Femur (tissue), 1 donor: Measurements from ENCODE around the gene EPS8L1.
"Not testable (repeated sequence)": the region's sequence is repeated elsewhere in the genome, so short reads cannot be mapped to it uniquely, and the experiment has no call there.

Source experiments
- DNase-seq: peaks from one replicate; pipeline ENCODE4 v3.0.0-alpha.2; 2017

Gene EPS8L1

DNA sequence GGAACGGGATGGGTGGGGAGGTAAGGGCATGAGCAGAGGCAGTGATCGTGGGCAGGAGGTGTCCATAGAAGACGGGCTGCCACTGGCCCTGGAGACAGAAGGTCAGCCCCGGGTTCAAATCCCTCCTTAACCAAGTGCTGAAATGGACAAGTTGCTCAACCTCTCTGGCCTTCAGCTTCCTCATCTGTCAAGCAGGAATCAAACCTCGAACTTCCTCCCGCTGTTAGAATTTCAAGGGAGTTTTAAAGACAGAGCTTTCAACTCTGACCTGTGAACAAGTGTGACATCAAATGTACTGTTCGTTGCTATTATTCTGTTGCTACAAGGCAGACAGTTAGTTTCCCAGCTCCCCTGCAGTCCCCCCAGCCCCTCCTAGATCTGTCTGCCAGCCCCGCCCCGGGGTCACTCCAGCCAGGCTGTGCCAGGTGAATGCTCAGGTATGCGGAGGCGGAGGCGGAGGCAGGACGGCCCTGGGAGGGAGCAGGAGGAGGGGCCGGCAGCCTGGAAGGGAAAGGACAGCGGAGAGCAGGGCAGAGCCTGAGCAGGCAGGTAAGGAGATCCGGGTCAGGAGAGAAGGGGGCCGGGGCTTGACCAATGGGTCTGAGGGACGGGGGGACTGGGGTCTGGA, at the start of gene EPS8L1:
TSS of gene EPS8L1 (plus strand) at position 499 of the 628 bp plus-strand sequence. CDS start 576 bp downstream, outside the sequence.
- no peak for DNase-seq

DNA sequence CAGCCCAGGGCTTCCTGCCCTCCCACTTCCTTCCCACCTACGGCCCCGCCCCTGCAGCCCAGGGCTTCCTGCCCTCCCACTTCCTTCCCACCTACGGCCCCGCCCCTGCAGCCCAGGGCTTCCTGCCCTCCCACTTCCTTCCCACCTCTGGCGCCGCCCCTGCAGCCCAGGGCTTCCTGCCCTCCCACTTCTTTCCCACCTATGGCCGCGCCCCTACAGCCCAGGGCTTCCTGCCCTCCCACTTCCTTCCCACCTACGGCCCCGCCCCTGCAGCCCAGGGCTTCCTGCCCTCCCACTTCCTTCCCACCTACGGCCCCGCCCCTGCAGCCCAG, 48.6 kb upstream of the EPS8L1 start:
- not testable (repeated sequence) for DNase-seq

DNA sequence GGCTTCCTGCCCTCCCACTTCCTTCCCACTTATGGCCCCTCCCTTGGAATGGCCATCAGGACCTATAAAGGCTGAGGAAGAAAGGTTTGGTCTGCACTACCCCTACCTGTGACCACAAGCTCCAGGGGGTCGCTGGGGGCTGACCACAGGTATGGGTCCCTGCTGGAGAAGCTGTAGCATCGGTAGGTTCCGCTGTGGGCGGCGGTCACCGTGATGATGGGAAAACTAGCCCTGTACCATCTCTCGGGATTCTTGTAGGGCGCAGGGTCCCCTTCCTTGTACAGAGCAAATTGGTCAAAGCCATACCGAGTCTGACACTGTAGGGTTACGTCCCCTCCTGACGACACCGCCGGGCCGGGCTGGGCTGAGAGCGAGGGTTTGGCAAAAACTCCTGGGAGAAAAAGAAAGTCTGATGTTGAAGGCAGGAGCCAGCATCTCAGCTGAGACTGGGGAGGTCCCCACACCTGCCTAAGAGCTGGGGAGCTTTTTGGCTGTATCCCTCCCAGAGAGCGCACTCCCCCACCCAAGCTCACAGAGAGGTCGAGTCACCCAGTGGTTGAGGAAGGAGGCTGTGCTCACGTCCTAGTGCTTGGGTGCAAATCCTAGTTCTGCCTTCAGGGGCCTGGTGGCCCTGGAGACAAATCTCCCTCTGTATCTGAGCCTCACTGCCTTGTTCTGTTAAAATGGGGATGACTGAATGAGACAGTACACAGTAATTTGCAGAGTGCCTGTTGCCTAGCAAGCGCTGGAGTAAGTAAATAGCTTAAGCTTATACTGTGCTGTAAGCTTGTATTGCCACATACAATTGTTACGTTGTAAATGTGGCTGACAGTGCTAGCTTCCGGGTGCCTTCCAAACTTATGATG, 48.0 kb upstream of the EPS8L1 start:
- no peak for DNase-seq

DNA sequence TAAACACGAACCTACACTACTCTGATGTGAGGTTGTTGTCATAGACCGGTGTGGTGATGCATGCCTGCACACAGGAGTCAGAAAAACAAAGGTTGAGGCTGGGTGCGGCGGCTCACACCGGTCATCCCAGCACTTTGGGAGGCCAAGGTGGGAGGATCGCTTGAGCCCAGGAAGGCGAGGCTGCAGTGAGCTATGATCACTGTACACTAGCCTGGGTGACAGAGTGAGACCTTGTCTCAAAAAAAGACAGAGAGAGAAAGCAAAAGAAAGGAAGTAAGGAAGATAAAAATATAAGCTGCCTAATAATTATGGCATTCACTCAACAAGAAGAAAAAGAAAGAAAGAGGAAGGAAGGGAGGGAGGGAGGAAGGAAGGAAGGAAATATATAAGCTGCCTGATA, 46.9 kb upstream of the EPS8L1 start:
- DNase-seq: no peak

DNA sequence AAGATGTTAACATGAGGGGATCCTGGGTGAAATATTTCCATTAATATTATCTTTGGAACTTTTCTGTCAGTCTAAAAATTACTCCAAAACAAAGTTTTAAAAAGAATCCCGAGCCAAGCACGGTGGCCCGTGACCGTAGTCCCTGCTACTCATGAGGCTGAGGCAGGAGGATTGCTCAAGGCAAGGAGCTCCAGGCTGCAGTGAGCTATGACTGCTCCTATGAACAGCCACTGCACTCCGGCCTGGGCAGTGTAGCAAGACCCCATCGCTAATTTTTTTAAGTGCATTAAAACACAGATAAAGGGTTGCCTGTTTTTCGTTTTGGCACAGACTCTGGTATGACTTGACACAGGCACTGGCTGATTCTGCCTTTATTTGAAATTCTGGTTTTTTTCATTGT, 44.5 kb upstream of the EPS8L1 start:
- DNase-seq: no peak

DNA sequence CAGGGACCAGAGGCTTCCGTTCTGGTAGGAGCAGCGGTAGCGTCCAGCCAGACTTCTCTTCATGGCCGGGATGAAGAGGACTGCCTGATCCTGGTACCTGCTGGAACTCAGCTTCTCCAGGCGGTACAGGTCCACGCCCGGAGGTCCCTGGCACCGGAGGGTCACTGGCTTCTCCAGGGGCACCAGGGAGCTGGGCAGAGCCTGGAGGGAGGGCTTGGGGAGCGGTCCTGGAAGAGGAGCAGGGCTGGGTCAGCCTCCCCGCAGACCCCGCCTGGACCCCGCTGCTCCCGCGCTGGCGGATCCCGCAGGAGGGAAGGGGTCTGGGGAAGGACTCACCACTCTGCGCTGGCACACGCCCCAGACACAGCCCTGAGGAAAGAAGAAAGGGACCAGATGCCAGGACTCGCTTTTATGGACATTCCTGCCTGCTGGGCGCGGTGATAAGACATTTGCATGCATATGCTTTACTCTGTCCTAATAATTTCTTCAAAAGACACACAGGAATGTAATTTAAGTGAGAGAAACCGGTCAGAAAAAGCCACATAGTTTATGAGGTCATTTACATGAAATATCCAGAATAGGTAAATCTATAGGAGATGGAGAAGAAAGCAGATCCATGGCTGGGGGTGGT, 43.4 kb upstream of the EPS8L1 start:
- no peak for DNase-seq

DNA sequence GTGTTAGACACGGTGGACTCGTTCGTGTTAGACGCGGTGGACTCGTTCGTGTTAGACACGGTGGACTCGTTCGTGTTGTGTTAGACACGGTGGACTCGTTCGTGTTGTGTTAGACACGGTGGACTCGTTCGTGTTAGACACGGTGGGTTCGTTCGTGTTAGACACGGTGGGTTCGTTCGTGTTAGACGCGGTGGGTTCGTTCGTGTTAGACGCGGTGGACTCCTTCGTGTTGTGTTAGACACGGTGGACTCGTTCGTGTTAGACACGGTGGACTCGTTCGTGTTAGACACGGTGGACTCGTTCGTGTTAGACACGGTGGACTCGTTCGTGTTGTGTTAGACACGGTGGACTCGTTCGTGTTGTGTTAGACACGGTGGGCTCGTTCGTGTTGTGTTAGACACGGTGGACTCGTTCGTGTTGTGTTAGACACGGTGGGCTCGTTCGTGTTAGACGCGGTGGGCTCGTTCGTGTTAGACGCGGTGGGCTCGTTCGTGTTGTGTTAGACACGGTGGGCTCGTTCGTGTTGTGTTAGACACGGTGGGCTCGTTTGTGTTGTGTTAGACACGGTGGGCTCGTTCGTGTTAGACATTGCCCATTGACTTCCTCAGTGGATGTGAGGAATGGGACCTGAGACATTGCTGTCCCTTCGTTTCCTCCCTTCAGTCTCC, 42.6 kb upstream of the EPS8L1 start:
- not testable (repeated sequence) for DNase-seq

DNA sequence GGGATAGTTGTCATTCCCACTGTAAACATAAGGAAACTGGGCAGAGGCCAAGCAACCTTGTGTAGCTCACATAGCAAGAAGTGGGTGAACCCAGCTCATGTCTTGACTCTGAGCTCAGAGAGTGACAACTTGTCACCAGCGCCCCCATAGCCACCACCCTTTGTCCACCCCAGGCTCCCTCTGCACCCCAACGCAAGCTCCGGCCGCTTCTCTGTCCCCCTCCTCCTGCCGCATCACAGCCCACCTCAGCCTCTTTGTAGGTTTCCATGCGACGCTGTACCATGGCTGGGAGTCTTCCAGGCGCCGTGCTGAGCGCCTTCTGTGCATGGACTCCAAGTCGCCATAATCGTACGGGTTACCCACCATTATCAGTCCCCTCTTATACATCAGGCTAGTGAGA, 40.9 kb upstream of the EPS8L1 start:
- DNase-seq: no peak

DNA sequence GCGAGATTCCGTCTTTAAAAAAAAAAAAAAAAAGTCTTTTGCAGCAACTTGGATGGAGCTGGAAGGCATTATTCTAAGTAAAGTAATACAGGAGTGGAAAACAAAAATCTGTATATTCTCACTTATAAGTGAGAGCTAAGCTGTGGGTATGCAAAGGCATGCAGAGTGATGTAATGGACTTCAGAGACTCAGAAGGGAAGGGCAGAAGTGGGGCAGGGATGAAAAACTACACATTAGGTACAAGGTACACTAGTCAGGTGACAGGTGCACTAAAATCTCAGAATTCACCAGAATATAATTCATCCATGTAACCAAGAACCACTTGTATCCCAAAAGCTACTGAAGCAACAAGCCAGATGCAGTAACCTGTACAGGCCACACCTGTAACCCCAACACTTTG, 39.6 kb upstream of the EPS8L1 start:
- no peak for DNase-seq

DNA sequence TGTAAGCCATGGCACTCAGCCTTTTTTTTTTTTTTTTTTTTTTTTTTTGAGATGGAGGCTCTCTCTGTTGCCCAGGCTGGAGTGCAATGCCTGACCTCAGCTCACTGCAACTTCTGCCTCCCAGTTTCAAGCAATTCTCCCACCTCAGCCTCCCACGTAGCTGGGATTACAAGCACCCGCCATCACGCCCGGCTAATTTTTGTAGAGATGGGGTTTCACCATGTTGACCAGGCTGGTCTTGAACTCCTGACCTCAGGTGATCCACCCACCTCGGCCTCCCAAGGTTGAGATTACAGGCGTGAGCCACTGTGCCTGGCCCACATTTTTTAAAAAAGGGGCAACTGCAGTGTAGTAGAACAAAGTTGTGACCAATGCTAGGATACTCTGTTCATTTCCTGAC, 38.1 kb upstream of the EPS8L1 start:
- not testable (repeated sequence) for DNase-seq

DNA sequence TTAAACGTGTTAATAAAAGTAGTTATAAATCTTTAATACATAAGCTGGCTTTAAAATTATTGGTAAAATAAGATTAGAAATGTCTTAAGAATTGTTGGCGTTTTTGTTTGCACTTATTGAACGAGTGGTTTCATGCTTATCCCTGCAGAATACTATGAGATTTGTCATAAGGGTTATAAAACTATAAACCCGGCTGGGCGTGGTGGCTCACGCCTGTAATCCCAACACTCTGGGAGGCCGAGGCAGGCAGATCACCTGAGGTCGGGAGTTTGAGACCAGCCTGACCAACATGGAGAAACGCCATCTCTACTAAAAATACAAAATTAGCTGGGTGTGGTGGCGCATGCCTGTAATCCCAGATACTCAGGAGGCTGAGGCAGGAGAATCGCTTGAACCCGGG, 35.0 kb upstream of the EPS8L1 start:
- not testable (repeated sequence) for DNase-seq

DNA sequence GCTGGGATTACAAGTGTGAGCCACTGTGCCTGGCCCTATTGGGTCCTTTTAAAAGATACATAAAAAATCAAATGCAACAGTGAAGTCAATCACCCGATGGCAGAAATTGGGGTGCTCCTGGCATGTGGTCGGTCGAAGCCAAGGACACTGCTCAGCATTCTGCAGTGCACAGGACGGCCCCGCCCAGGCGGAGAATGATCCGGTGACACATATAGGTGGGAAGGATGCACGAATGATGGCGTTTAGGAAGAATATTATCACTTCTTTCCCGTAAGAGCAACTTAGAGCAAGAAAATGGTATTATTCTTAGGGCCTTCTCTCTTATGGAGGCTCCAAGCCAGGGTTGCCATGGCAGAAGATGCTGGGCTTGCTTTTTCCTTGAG, 34.4 kb upstream of the EPS8L1 start:
- no peak for DNase-seq

DNA sequence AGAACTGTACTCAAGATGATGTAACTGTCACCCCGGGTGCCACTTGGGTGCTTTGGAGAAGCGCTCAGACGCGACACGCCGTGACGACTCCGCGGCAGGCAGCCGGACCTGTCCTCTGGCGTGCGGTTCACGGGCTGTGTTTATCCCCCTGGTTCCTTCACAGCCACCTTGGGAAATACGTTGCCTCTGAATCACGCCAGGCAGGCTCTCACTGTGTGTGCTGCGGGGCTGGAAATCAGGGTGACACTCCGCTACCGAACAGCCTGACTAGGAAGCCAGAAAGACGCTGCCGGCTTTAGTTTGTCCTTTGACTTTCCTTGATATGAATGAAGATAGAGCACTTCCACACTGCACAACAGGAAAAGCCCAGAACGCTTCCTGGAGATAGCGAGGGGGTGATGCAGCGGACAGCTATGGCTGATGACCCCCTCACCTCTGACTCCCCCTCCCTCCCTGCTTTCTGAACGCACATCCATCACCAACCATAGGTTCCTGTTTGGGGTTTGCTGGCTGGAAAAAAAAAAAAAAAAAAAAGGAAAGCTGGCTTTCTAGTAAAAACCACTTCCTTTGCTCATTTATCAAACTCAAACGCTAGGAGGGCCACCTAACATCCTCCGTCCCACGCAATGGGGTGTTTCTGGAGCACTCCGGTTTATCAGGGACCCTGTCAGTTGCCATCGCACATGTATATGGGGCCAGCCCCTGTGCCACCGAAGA, 33.9 kb upstream of the EPS8L1 start:
- no peak for DNase-seq

DNA sequence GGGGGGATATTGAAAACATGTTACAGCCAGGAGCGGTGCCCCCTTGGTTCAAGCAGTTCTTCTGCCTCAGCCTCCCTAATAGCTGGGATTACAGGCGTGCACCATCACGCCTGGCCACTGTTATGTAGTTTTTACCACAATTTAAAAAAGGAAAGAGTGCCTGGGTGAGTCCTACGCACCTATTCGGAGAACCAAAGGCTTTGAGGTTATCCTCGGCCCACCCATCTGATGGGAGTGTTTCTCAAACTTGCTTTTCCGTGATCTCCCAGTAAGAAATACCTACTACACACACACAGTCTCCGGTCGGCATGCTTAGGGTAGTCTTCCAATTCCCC, 33.4 kb upstream of the EPS8L1 start:
- DNase-seq: no peak

DNA sequence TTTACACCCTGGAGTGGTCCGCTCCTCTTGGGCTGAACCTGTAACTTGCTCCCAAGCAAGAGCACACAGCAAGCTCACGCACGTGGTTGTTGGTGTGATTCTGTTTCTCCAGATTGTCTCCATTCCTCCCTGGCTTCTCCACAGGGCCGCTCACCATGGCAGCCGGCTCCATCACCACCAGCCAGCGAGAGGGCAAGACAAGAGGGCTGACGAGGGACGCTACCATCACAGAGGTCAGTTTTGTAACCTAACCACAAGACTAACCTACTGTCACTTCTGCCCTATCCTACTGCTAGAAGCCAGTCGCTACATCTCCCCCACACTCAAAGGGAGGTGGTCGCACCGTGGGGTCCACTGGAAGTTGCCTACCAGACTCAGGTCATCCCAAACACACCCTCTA, 33.0 kb upstream of the EPS8L1 start:
- DNase-seq: no peak

DNA sequence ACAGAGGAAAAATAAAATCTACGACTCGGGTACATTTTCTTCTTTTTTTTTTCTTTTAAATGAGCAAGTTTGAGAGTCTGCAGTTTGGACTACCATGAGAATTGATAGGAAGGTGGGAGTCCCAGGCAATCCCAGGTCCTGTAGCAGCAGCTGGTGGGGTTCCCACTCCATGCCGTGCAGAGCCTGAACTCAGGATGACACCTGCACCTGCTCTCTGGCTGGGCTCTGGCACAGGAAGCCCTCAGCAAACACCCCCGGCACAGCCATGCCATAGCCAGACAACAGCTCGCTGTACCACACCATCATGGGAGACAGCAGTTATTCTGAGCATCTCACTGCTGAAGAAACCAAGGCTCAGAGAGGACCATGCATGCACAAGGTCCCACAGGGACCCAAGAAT, 31.4 kb upstream of the EPS8L1 start:
- no peak for DNase-seq

DNA sequence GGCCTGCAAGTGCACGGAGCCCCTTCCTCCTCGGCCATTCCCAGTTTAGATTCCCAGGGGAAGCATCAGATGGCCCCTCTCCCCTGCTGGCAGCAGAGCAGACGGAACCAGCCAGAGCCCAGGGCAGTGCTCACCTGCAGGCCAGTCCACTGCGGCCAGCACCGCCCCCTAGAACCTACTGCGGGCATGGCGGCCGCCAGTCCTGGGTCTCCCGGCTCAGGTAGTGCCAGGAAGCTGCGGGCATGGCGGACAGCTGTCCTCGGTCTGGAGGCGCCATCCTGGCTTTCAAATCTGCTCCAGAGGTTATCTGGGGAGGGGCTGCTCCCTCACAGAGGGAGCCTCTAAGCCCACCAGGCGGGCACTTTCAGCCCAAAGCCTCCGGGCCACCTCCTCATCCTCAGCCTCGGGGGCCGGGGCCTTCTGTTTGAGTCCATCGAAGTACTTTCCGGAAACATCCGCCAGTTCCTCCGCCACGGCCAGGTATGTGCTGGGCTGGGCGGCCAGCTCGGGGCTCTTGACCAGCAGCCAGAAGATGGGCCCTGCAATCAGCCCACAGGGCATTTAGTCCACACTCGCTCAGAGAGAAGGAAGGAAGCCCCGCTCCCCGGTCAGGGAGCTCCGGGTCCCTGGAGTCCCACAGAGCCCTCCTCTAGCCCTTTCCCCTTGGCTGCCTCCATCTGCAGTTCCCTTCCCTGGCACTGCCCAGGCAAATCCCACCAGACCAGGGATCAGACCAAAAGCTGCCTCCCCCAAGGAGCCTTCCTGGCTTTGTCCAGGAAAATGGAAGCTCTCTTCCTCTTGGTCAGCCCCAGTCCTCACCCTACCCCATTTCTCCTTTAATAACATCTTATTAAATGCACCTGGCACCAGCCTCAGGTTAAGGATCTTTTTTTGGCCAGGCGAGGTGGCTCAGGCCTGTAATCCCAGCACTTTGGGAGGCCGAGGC, 30.6 kb upstream of the EPS8L1 start:
- no peak for DNase-seq

DNA sequence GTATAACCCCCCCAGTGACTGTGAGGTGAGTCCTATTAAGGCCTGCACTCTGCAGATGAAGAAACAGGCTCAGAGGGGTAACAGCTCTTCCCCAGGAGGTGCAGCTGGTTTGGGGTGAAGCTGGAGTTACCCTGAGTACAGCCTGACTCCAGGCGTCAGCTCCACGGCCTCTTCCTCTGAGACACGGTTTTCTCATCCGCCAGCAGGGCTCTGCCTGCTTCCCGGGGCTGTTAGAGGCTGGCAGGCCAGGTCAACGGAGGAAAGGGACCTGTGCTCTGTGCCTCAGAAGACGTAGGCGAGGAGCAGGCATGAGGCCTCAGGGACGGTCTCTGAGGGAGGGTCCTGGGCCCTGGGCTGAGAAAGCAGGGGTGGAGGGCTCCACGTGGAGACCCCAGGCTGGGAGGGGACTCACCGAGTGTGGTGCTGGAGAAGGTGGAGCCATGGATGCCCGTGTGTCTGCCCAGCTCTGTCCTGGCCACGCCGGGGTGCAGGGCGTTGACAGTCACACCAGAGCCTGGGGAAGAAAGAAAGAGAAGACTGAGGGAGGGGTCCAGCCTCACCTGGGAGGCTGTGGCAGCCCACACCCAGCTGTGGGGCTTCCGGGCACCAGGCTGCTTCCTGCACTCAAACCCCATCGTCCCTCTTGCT, 28.6 kb upstream of the EPS8L1 start:
- DNase-seq: no peak

DNA sequence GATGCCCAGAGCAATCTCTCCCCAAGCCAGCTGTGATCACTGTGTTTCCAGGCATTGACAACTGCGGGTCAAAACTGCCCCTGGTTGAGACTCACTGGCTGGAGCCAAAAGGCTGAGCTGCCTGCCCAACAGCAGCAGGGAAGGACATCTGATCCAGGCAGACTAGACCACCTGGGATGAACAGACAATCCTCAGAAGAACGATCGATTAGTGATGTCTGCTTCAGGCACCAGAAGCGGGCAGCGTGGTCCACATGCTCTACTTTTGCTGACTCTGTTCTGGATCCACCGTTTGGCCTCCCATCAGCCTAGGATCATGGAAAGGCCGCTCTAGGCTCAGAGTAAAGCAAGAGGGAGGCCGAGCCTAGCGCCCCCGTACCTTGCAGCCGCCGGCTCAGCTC, 27.7 kb upstream of the EPS8L1 start:
- no peak for DNase-seq

DNA sequence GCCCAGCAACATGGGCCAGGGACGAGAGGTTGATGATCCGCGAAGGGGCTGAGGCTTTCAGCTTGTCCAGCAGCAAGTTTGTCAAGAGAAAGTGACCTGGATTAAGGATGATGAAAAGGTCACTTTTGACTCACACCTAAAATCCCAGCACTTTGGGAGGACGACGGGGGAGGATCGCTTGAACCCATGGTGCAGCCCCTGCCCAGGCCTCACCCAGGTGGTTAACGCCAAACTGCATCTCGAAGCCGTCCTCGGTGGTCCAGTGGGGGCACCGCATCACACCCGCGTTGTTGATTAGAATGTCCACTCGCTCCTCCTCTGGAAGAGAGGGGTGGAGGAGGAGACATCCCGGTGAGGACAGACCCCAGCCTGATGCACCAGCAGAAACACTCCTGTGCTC, 27.2 kb upstream of the EPS8L1 start:
- no peak for DNase-seq

DNA sequence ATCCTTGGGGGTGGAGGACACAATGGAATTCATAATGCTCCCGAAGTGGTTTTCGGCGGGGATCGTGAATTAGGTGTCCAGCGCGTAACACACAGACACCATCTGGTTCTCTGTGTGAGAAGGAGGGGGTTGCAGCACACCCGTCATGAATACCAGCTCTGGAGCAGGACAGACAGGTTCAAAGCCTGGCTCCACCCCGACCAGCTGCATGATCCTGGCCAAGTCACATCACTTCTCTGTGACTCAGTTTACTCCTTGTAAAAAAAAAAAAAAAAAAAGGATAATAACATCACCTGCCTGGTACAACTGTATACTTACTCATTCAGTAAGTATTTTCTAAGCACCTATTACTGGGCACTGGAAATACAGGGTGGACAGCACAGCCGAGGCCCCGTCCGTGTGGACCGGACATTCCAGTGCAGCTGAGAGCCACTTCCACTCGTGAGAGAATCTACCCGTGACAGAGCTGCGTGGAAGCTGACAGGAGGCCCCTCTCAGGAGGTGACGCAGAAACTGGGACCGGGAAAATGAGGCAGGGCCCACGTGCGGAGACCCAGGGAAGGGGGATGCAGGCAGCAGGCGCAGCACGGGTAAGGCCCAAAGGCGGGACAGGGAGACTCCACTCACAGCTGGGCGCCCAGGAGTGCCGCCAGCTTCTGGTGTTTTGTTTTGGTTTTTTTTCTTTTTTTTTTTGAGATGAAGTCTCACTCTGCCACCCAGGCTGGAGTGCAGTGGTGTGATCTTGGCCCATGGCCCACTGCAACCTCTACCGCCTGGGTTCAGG, 24.7 kb upstream of the EPS8L1 start:
- DNase-seq: no peak
